Smooth muscle cell (in vitro differentiated cells): ENCODE data around the gene EDNRB. TPM values are rescaled to one million over a fixed set of nuclear protein-coding genes. Genes with fewer than 3 reads are reported as not detected.

ENCODE experiments used
- DNase-seq: peaks from one replicate; lab custom pipeline; 2025; ENCODE audit not compliant: unreplicated experiment; lab: John Stamatoyannopoulos, UW
- H2AFZ ChIP-seq: fragments of 200-600 bp; sonication (generic); 2 replicates; pipeline ENCODE4 v1.6.0; 2016; ENCODE audit warnings: antibody characterized with exemption, low read depth, mild to moderate bottlenecking
- H3F3A ChIP-seq: fragments of 200-600 bp; sonication (generic); 2 replicates; pipeline ENCODE4 v1.6.0; 2017; ENCODE audit warnings: antibody characterized with exemption, low read depth
- H3K27ac ChIP-seq: fragments of 200-600 bp; sonication (generic); 2 replicates; pipeline ENCODE4 v1.5.1; 2016; ENCODE audit warnings: low read depth, mild to moderate bottlenecking
- H3K27me3 ChIP-seq: fragments of 200-600 bp; sonication (generic); 2 replicates; pipeline ENCODE4 v1.6.1; 2016; ENCODE audit warnings: low read depth, mild to moderate bottlenecking
- H3K36me3 ChIP-seq: fragments of 200-600 bp; sonication (generic); 2 replicates; pipeline ENCODE4 v1.5.1; 2016; ENCODE audit warnings: low read depth
- H3K4me1 ChIP-seq: fragments of 200-600 bp; sonication (generic); 2 replicates; pipeline ENCODE4 v1.5.1; 2016; ENCODE audit warnings: low read depth
- H3K4me2 ChIP-seq: fragments of 200-600 bp; sonication (generic); 2 replicates; pipeline ENCODE4 v1.6.0; 2016; ENCODE audit warnings: mild to moderate bottlenecking
- H3K4me3 ChIP-seq: fragments of 200-600 bp; sonication (generic); 2 replicates; pipeline ENCODE4 v1.5.1; 2016; ENCODE audit warnings: mild to moderate bottlenecking
- H3K79me2 ChIP-seq: fragments of 200-600 bp; sonication (generic); 2 replicates; pipeline ENCODE4 v1.6.0; 2016; ENCODE audit warnings: low read depth, mild to moderate bottlenecking
- H3K9ac ChIP-seq: fragments of 200-600 bp; sonication (generic); 2 replicates; pipeline ENCODE4 v1.6.0; 2016; ENCODE audit warnings: low read depth
- H3K9me3 ChIP-seq: fragments of 200-600 bp; sonication (generic); replicated peaks from 2 replicates; pipeline ENCODE4 v1.5.1; 2016; ENCODE audit warnings: low read depth
- H4K20me1 ChIP-seq: fragments of 200-600 bp; sonication (generic); 2 replicates; pipeline ENCODE4 v1.6.0; 2016; ENCODE audit warnings: low read depth
- WGBS: methylation state at CpG from one replicate; pipeline ENCODE4 v1.1.7; 2016; ENCODE audit warnings: low lambda C conversion rate; 5-methylcytosine and 5-hydroxymethylcytosine counted together
- polyA plus RNA-seq: library from polyadenylated mRNA; unstranded; fragments of >200 nt; fragmentation: Nextera tagmentation; extraction: Ambion mirVana; gene quantifications from 2 replicates; pipeline ENCODE4 v1.2.1, GENCODE V29; 2016
- total RNA-seq: library from RNA; depleted of rRNA; stranded (reverse); fragments of >200 nt; gene quantifications from 2 replicates; pipeline ENCODE4 v1.2.3, GENCODE V29; 2014
- TF ChIP-seq, protein P1 (sequence below): fragments of 200-600 bp; sonication (generic); IDR thresholded peaks from 2 replicates; pipeline ENCODE4 v1.5.1; 2017; ENCODE audit warnings: borderline replicate concordance, mild to moderate bottlenecking, antibody characterized with exemption; ENCODE audit not compliant: insufficient read depth, poor library complexity, severe bottlenecking

Gene EDNRB
- total and polyA plus RNA-seq, 2 experiments from 2014 or later, result 1.1 to 2.9 TPM

DNA sequence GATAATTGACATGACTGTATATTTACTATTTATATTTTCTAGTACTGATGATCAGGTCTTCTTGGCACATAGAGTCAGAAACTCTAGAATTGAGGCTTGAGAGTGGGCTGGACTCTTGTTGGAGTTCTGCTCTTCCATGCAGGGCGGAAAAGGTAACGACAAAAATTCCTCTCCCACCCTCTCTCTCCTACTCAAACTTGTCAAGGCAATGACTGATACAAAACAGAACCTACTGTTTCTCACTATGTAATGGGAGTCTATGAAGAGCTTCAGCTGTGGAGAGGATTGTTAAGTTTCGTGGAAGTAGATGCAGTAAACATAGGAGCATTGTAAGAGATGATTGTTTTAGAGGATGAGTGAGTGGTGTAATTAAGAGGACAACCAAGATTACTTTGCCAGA is 8.8 kb downstream of the EDNRB start:
- 20% methylated on average over 3 of the region's 3 CpGs for WGBS
- no peaks in the 10 kb centered on the region for H3F3A ChIP-seq
- no peak overlapping the region for H3K4me3 ChIP-seq
- TF ChIP-seq, protein P1, sequence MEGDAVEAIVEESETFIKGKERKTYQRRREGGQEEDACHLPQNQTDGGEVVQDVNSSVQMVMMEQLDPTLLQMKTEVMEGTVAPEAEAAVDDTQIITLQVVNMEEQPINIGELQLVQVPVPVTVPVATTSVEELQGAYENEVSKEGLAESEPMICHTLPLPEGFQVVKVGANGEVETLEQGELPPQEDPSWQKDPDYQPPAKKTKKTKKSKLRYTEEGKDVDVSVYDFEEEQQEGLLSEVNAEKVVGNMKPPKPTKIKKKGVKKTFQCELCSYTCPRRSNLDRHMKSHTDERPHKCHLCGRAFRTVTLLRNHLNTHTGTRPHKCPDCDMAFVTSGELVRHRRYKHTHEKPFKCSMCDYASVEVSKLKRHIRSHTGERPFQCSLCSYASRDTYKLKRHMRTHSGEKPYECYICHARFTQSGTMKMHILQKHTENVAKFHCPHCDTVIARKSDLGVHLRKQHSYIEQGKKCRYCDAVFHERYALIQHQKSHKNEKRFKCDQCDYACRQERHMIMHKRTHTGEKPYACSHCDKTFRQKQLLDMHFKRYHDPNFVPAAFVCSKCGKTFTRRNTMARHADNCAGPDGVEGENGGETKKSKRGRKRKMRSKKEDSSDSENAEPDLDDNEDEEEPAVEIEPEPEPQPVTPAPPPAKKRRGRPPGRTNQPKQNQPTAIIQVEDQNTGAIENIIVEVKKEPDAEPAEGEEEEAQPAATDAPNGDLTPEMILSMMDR, result no peak
- H3K4me2 ChIP-seq, result no peak overlapping the region
- no peak overlapping the region for H3K27ac ChIP-seq
- no peak overlapping the region for H2AFZ ChIP-seq
- no peaks in the 10 kb centered on the region for H3K79me2 ChIP-seq
- DNase-seq, result no peak
- H3K9me3 ChIP-seq, result no peaks in the 10 kb centered on the region
- H3K27me3 ChIP-seq, result no peaks in the 10 kb centered on the region
- no peaks in the 10 kb centered on the region for H4K20me1 ChIP-seq
- no peak overlapping the region for H3K9ac ChIP-seq
- no peaks in the 10 kb centered on the region for H3K36me3 ChIP-seq
- H3K4me1 ChIP-seq, result no peaks in the 10 kb centered on the region

DNA sequence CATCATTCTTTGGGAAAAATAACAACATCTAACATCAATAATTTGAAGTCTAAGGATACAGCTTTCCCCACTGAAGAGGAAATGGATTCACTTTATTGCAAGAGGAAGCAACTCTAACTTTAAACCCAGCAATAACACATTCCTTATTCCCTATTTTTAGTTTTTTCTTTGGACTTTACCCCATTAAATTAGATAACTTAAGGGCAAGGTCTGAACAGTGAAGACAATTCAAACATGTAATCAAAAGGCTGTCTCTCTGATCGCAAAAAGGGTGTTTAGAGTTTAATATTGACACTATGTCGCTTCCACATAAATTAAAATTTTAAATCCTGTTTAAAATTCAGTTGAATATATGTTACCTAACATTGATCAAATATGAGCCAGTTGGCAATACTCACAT is 10.1 kb downstream of the EDNRB start:
- Histone ChIP-seq H3K27ac (no peak overlapping the region), H3K79me2 (no peaks in the 10 kb centered on the region), H3K9me3 (no peaks in the 10 kb centered on the region), H4K20me1 (no peaks in the 10 kb centered on the region), H2AFZ (no peak overlapping the region), H3F3A (no peaks in the 10 kb centered on the region), H3K4me3 (no peak overlapping the region), H3K4me2 (no peak overlapping the region), H3K9ac (no peak overlapping the region), H3K27me3 (no peaks in the 10 kb centered on the region), H3K4me1 (no peaks in the 10 kb centered on the region), H3K36me3 (no peaks in the 10 kb centered on the region)
- DNase-seq, result no peak
- TF ChIP-seq, protein P1, result no peak
- WGBS, result 99% methylated on average over 2 of the region's 2 CpGs

GRCh38 chr13:77907666-77908341 is 10.8 kb downstream of the EDNRB start:
- no peaks in the 10 kb centered on the region for H3K9me3 ChIP-seq
- no peaks in the 10 kb centered on the region for H3K36me3 ChIP-seq
- no peaks in the 10 kb centered on the region for H3K79me2 ChIP-seq
- H3F3A ChIP-seq, result no peaks in the 10 kb centered on the region
- no peak overlapping the region for H3K4me3 ChIP-seq
- H3K9ac ChIP-seq, result no peak overlapping the region
- H3K4me2 ChIP-seq, result no peak overlapping the region
- H2AFZ ChIP-seq, result no peak overlapping the region
- TF ChIP-seq, protein P1, result no peak
- no peaks in the 10 kb centered on the region for H4K20me1 ChIP-seq
- H3K27me3 ChIP-seq, result no peaks in the 10 kb centered on the region
- no peak overlapping the region for H3K27ac ChIP-seq
- WGBS, result 44% methylated on average over 5 of the region's 5 CpGs
- H3K4me1 ChIP-seq, result no peaks in the 10 kb centered on the region
- no peak for DNase-seq

DNA sequence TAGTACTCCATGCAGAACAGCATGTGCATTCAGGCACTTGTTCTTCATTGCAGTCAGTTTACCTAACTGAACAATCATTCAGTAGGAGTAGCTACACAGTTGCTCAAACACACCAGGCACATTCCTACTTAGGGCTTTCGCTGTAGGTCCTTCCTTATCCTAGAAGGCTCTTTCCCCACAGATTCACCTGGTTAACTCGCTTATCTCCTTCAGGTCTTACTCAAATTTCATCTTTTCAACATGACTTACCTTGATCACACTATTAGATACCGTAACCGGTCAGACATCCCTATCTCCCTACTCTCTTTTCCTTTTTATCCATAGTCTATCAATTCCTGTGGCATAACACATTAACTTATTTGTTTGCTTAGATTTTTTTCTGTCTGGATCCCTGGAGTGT is 14.6 kb downstream of the EDNRB start:
- no peaks in the 10 kb centered on the region for H3K9me3 ChIP-seq
- no peaks in the 10 kb centered on the region for H3K79me2 ChIP-seq
- no peak for DNase-seq
- TF ChIP-seq, protein P1, result no peak
- no peaks in the 10 kb centered on the region for H3K4me1 ChIP-seq
- no peak overlapping the region for H2AFZ ChIP-seq
- H3K27me3 ChIP-seq, result no peaks in the 10 kb centered on the region
- H3K27ac ChIP-seq, result no peak overlapping the region
- 92% methylated on average over 4 of the region's 4 CpGs for WGBS
- no peak overlapping the region for H3K4me2 ChIP-seq
- H3K4me3 ChIP-seq, result no peak overlapping the region
- no peaks in the 10 kb centered on the region for H3K36me3 ChIP-seq
- H3F3A ChIP-seq, result no peaks in the 10 kb centered on the region
- no peaks in the 10 kb centered on the region for H4K20me1 ChIP-seq
- no peak overlapping the region for H3K9ac ChIP-seq
